Retinal pigment epithelial cell (primary cell): ENCODE measurements around the gene NEURL1.

Experiments
- DNase-seq: peaks from one replicate; pipeline ENCODE4 v3.0.0-alpha.2; 2010; ENCODE audit warnings: low read depth
- H3K4me3 ChIP-seq: 2 replicates; pipeline ENCODE4 v1.5.1; 2011; ENCODE audit warnings: mild to moderate bottlenecking, low read length, control low read depth, moderate library complexity
- TF ChIP-seq, protein P1 (sequence below): conservative IDR thresholded peaks from 2 replicates; pipeline ENCODE4 v1.5.1; 2011; ENCODE audit warnings: low read depth, low read length, control low read depth, inconsistent platforms

Gene NEURL1

GRCh38 chr10:103534621-103535498, 41.4 kb downstream of the NEURL1 start:
- no peak for DNase-seq
- TF ChIP-seq, protein P1, sequence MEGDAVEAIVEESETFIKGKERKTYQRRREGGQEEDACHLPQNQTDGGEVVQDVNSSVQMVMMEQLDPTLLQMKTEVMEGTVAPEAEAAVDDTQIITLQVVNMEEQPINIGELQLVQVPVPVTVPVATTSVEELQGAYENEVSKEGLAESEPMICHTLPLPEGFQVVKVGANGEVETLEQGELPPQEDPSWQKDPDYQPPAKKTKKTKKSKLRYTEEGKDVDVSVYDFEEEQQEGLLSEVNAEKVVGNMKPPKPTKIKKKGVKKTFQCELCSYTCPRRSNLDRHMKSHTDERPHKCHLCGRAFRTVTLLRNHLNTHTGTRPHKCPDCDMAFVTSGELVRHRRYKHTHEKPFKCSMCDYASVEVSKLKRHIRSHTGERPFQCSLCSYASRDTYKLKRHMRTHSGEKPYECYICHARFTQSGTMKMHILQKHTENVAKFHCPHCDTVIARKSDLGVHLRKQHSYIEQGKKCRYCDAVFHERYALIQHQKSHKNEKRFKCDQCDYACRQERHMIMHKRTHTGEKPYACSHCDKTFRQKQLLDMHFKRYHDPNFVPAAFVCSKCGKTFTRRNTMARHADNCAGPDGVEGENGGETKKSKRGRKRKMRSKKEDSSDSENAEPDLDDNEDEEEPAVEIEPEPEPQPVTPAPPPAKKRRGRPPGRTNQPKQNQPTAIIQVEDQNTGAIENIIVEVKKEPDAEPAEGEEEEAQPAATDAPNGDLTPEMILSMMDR: no peak
- H3K4me3 ChIP-seq: no peak overlapping the region

GRCh38 chr10:103535595-103535994, 42.1 kb downstream of the NEURL1 start:
- TF ChIP-seq, protein P1: no peak
- H3K4me3 ChIP-seq: no peak overlapping the region
- DNase-seq: no peak

- no peak overlapping the region for H3K4me3 ChIP-seq
- DNase-seq: no peak
- TF ChIP-seq, protein P1: no peak
Measured at GRCh38 chr10:103539751-103540150, 46.2 kb downstream of the NEURL1 start.

- no peak overlapping the region for H3K4me3 ChIP-seq
- TF ChIP-seq, protein P1: no peak
- DNase-seq: no peak
Measured at GRCh38 chr10:103540722-103541121, 47.2 kb downstream of the NEURL1 start.

DNA sequence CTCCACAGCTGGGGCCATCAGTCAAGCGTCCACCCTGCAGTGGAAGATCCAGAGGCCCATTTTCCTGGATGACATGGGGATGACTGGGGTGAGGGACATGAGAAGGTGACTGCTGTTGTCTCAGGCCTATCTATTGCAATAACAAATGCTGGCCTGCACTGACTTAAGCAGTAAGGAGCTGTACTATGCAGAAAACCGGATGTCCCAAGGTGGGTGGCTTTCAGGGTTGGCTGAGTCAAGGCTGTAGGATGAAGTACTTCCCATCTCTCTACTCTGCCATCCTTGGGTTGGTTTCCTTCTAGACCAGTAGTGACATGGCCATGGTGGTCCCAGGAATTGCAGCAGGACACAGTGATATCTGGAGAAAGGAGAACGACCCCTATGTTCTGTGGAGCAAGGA, 48.1 kb downstream of the NEURL1 start:
- TF ChIP-seq, protein P1: no peak
- no peak for DNase-seq

DNA sequence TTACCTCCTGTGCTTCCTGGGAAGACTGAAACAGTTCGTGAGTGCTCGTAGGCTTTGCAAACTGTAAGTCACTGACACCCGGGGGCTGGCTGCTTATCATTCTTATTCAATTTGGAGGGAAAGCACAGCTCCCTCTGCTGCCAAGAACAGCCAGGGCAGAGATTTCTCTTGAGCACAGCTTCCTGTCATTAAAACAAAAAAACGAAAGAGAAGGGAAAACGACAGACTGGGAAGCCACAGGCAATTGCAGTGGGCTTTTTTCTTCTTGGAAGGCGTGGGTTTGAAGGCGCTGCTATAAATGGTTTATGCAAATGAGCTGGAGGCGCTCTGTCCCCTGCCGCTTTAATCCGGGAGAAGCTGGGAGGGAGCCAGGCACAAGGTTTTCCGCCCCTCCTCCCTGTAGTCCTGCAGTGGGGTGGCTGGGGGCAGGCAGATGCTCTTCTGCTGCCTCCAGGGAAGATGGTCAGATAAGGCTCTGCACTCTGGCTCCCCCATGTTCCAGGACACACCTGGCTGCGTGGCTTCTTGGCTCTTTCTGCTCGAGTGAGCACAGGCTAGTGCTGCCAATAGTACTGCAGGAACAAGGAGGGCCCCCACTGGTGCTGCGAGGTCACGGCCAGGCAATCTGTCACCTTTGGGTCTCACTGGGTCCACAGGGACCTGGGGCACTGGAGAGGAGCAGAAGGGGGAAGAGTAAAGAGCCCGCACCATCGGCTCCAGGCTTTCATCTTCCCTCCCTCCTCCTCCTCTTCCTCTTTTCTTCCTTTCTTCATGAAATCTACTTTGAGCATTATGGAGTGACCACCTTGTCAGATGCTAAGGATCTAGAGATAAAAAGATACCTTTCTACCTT, 49.5 kb downstream of the NEURL1 start:
- no peak overlapping the region for H3K4me3 ChIP-seq
- TF ChIP-seq, protein P1: peak; percentile 63
- DNase-seq: peak; percentile 14

More for the DNA sequence above, 48.1 kb downstream of the NEURL1 start:
- no peak overlapping the region for H3K4me3 ChIP-seq
